HepG2 (cell line): ENCODE data around the gene GOLGA8T. TPM values are rescaled to one million over a fixed set of nuclear protein-coding genes. Genes with fewer than 3 reads are reported as not detected.
"Not testable (repeated sequence)": the region's sequence is repeated elsewhere in the genome, so short reads cannot be mapped to it uniquely, and the experiment has no call there.

Source experiments
- ATAC-seq: fragments of 200-7000 bp; cut with Tn5 transposase; 3 replicates; pipeline ENCODE4 v1.9.1; 2020; ENCODE audit warnings: mild to moderate bottlenecking, moderate library complexity
- BruUV-seq: library from RNA; stranded (reverse); fragments of 400-500 nt; replicated peaks from 2 replicates; lab custom pipeline; 2021; lab: Mats Ljungman, UMichigan
- CTCF ChIA-PET: fragments of 300-600 bp; formaldehyde crosslinking; extraction: SDS; loops from one replicate; lab custom pipeline; 2021; ENCODE audit warnings: low total read pairs, inconsistent platforms, low intra/inter-chr PET ratio; lab: Yijun Ruan, JAX
- POLR2A ChIA-PET: fragments of 350-600 bp; sonication (Branson Sonifier 250); formaldehyde crosslinking; loops from one replicate; lab custom pipeline; 2020; ENCODE audit warnings: antibody characterized with exemption, inconsistent platforms; lab: Yijun Ruan, JAX
- DNase-seq: peaks from one replicate; pipeline ENCODE4 v3.0.0-alpha.2; 2015; ENCODE audit warnings: low spot score
- FAIRE-seq: peaks from 3 replicates; lab custom pipeline; 2011; peaks lifted over from hg19 to GRCh38; lab: Jason Lieb, UNC
- H2AFZ ChIP-seq: one replicate; pipeline ENCODE4 v1.6.1; 2011; ENCODE audit warnings: low read length, inconsistent platforms
- H3K27ac ChIP-seq: fragments of 300-600 bp; 3 replicates; pipeline ENCODE4 v1.8.0; 2011; ENCODE audit warnings: mixed run types, mild to moderate bottlenecking, mixed read lengths, low read length, inconsistent platforms; ENCODE audit not compliant: insufficient read depth; ENCODE audit errors: extremely low read length
- H3K27me3 ChIP-seq, 2 experiments: fragments of 200-600 bp in 1 of 2; 2 replicates in 1 of 2; 3 replicates in 1 of 2; pipeline versions ENCODE4 v1.6.0 to v1.8.0; 2011; ENCODE audit warnings: low read length in 2 of 2, mild to moderate bottlenecking in 2 of 2, moderate library complexity in 2 of 2, inconsistent platforms in 1 of 2; ENCODE audit not compliant: insufficient read depth in 2 of 2, control insufficient read depth in 1 of 2
- H3K36me3 ChIP-seq, 2 experiments: fragments of 200-600 bp in 1 of 2; replicated peaks in 1 of 2; 2 replicates in 1 of 2; 3 replicates in 1 of 2; pipeline versions ENCODE4 v1.5.1 to v1.8.0; 2011; ENCODE audit warnings: low read length in 2 of 2, inconsistent platforms in 1 of 2; ENCODE audit not compliant: insufficient read depth in 2 of 2, control insufficient read depth in 1 of 2
- H3K4me1 ChIP-seq: 2 replicates; pipeline ENCODE4 v1.5.1; 2012; ENCODE audit warnings: low read length, inconsistent platforms; ENCODE audit not compliant: insufficient read depth
- H3K4me2 ChIP-seq: 2 replicates; pipeline ENCODE4 v1.6.0; 2011; ENCODE audit warnings: low read depth, low read length, inconsistent platforms
- H3K4me3 ChIP-seq, 3 experiments: fragments of 200-600 bp in 1 of 3; sonication (generic), shearing (Covaris generic) in 1 of 3; replicated peaks in 1 of 3; 2 replicates each; pipeline ENCODE4 v1.5.1; 2011 to 2016; ENCODE audit warnings: low read length in 3 of 3, inconsistent platforms in 2 of 3, low read depth in 2 of 3, mild to moderate bottlenecking in 2 of 3, control low read depth in 1 of 3, mixed read lengths in 1 of 3; ENCODE audit not compliant: insufficient read depth in 1 of 3
- H3K79me2 ChIP-seq: one replicate; pipeline ENCODE4 v1.6.1; 2011; ENCODE audit warnings: low read length, inconsistent platforms; ENCODE audit not compliant: insufficient read depth
- H3K9ac ChIP-seq: 2 replicates; pipeline ENCODE4 v1.6.0; 2011; ENCODE audit warnings: mild to moderate bottlenecking, low read depth, low read length, inconsistent platforms; ENCODE audit not compliant: insufficient read depth
- H3K9me3 ChIP-seq: 2 replicates; pipeline ENCODE4 v1.5.1; 2012; ENCODE audit warnings: mild to moderate bottlenecking, low read length
- H4K20me1 ChIP-seq: 2 replicates; pipeline ENCODE4 v1.6.0; 2011; ENCODE audit warnings: inconsistent platforms, mild to moderate bottlenecking, low read length, moderate library complexity; ENCODE audit not compliant: insufficient read depth
- WGBS: methylation state at CpG from one replicate; pipeline ENCODE4 v1.1.6; 2017; ENCODE audit warnings: low lambda C conversion rate; 5-methylcytosine and 5-hydroxymethylcytosine counted together
- in situ Hi-C: cut with HindIII; loops from 2 replicates; pipeline ENCODE4 v1.10.0; 2017; ENCODE audit warnings: low pct_unique_long_range_greater_than_20kb; ENCODE audit not compliant: extremely low pct_ligation_motif_present
- intact Hi-C: fragments of 100-400 bp; cut with micrococcal nuclease; formaldehyde crosslinking; loops from one replicate; pipeline ENCODE4 v1.10.0; 2022; ENCODE audit not compliant: unreplicated experiment
- polyA plus RNA-seq, 8 experiments: library from polyadenylated mRNA; depleted of rRNA in 3 of 8; stranded (reverse) in 7 of 8; unstranded in 1 of 8; fragments of >200 nt; fragmentation: Illumina TruSeq in 4 of 8; extraction: Trizol in 4 of 8; gene quantifications; 2 replicates each; pipeline versions ENCODE4 v1.2.1 to v1.2.3, GENCODE V29; 2011 to 2016; ENCODE audit warnings: low read depth in 4 of 8, missing spikeins in 1 of 8, mixed read lengths in 1 of 8; ENCODE audit not compliant: insufficient read depth in 1 of 8
- total RNA-seq, 5 experiments: library from RNA; depleted of rRNA; stranded (reverse); fragments of >200 nt; fragmentation: Illumina TruSeq; extraction: Trizol; gene quantifications; 2 replicates each; pipeline ENCODE4 v1.2.3, GENCODE V29; 2016; ENCODE audit warnings: low read depth in 1 of 5

Gene GOLGA8T
- total and polyA plus RNA-seq, 2 of the 13 experiments (the other 11 are each of a cell fraction or from before 2014, with no cell fraction given) = not detected

- in situ Hi-C loops = not testable (repeated sequence)
These were observed 32.6 kb downstream of the GOLGA8T start for GRCh38 chr15:30167403-30167802.

GRCh38 chr15:30167886-30168285, 33.0 kb downstream of the GOLGA8T start:
- BruUV-seq, ATAC-seq, in situ Hi-C loops, H3K79me2 ChIP-seq, H2AFZ ChIP-seq, H3K27ac ChIP-seq, H3K36me3 ChIP-seq, FAIRE-seq, POLR2A ChIA-PET, intact Hi-C loops, H3K4me1 ChIP-seq, H3K9ac ChIP-seq, CTCF ChIA-PET, H3K4me3 ChIP-seq, H4K20me1 ChIP-seq, H3K9me3 ChIP-seq, DNase-seq, H3K27me3 ChIP-seq, H3K4me2 ChIP-seq: not testable (repeated sequence)
- no CpG with 5 or more reads among the region's 2 CpGs for WGBS

More at GRCh38 chr15:30167403-30167802, 32.6 kb downstream of the GOLGA8T start:
- POLR2A ChIA-PET, H3K9ac ChIP-seq, H4K20me1 ChIP-seq, H3K4me3 ChIP-seq, H3K27me3 ChIP-seq, DNase-seq, H3K9me3 ChIP-seq, intact Hi-C loops, H3K36me3 ChIP-seq, ATAC-seq, H2AFZ ChIP-seq, H3K4me2 ChIP-seq, BruUV-seq, H3K79me2 ChIP-seq, H3K4me1 ChIP-seq, CTCF ChIA-PET, FAIRE-seq, H3K27ac ChIP-seq: not testable (repeated sequence)
- no CpG with 5 or more reads among the region's 9 CpGs for WGBS

GRCh38 chr15:30171452-30171851, 36.6 kb downstream of the GOLGA8T start:
- H3K4me2 ChIP-seq, H3K4me3 ChIP-seq, H3K9ac ChIP-seq, POLR2A ChIA-PET, CTCF ChIA-PET, H3K9me3 ChIP-seq, H2AFZ ChIP-seq, H3K27ac ChIP-seq, H3K79me2 ChIP-seq, H3K27me3 ChIP-seq, intact Hi-C loops, H3K36me3 ChIP-seq, in situ Hi-C loops, BruUV-seq, H3K4me1 ChIP-seq, H4K20me1 ChIP-seq, DNase-seq, FAIRE-seq: not testable (repeated sequence)
- no CpG with 5 or more reads among the region's 7 CpGs for WGBS
- ATAC-seq = peak; percentile 72
